HepG2 (cell line): ENCODE data around the gene SNX3. TPM values are rescaled to one million over a fixed set of nuclear protein-coding genes. Genes with fewer than 3 reads are reported as not detected.
A peak's percentile ranks its signal among the peaks of the same experiment; 100 is the strongest.

Experiments used
- FOXK2 ChIP-seq: fragments of 450-650 bp; IDR thresholded peaks from 2 replicates; pipeline ENCODE4 v1.6.1; 2016
- GATA4 ChIP-seq: sonication (generic); IDR thresholded peaks from 2 replicates; pipeline ENCODE4 v1.6.1; 2016; ENCODE audit warnings: antibody characterized with exemption, low read depth, borderline replicate concordance
- GZF1 ChIP-seq: sonication (generic); formaldehyde crosslinking; IDR thresholded peaks from 2 replicates; pipeline ENCODE4 v1.5.1; 2020; ENCODE audit warnings: mild to moderate bottlenecking, missing genetic modification reagents
- HIVEP1 ChIP-seq: sonication (generic); formaldehyde crosslinking; IDR thresholded peaks from 2 replicates; pipeline ENCODE4 v1.4.0; 2020; ENCODE audit warnings: mild to moderate bottlenecking, missing genetic modification reagents
- HNRNPL ChIP-seq: fragments of 200-400 bp; formaldehyde crosslinking; IDR thresholded peaks from 2 replicates; pipeline ENCODE4 v1.6.1; 2017; ENCODE audit warnings: mild to moderate bottlenecking, low read depth, low read length
- MATR3 ChIP-seq: sonication (generic); formaldehyde crosslinking; IDR thresholded peaks from 2 replicates; pipeline ENCODE4 v1.4.0; 2020; ENCODE audit warnings: missing genetic modification reagents
- MEIS1 ChIP-seq: sonication (generic); formaldehyde crosslinking; IDR thresholded peaks from 2 replicates; pipeline ENCODE4 v1.9.0; 2021; ENCODE audit warnings: mild to moderate bottlenecking, missing genetic modification reagents, moderate library complexity, borderline replicate concordance
- NR2F6 ChIP-seq, 2 experiments: IDR thresholded peaks; 2 replicates each; pipeline ENCODE4 v1.6.1; 2016; ENCODE audit warnings: antibody characterized with exemption in 1 of 2, mild to moderate bottlenecking in 1 of 2
- TCF12 ChIP-seq, 2 experiments: fragments of 450-650 bp in 1 of 2; sonication (generic) in 1 of 2; formaldehyde crosslinking in 1 of 2; IDR thresholded peaks; 2 replicates each; pipeline versions ENCODE4 v1.6.1 to v1.8.0; 2017 to 2022; ENCODE audit warnings: antibody characterized with exemption in 1 of 2, mild to moderate bottlenecking in 1 of 2, missing genetic modification reagents in 1 of 2, moderate library complexity in 1 of 2
- TSC22D2 ChIP-seq: sonication (generic); formaldehyde crosslinking; IDR thresholded peaks from 2 replicates; pipeline ENCODE4 v1.5.1; 2020; ENCODE audit warnings: missing genetic modification reagents, mild to moderate bottlenecking, borderline replicate concordance
- XRCC5 ChIP-seq: fragments of 200-400 bp; formaldehyde crosslinking; optimal IDR thresholded peaks from 2 replicates; pipeline ENCODE3; 2017; ENCODE audit warnings: mild to moderate bottlenecking, low read length
- ZBTB8A ChIP-seq: sonication (generic); formaldehyde crosslinking; IDR thresholded peaks from 2 replicates; pipeline ENCODE4 v1.4.0; 2020; ENCODE audit warnings: mild to moderate bottlenecking, low read depth, missing genetic modification reagents, borderline replicate concordance
- ZC3H13 ChIP-seq: sonication (generic); formaldehyde crosslinking; IDR thresholded peaks from 2 replicates; pipeline ENCODE4 v1.8.1; 2023; ENCODE audit warnings: mild to moderate bottlenecking, missing genetic modification reagents, moderate library complexity
- ZNF260 ChIP-seq: sonication (generic); formaldehyde crosslinking; IDR thresholded peaks from 2 replicates; pipeline ENCODE4 v1.4.0; 2020; ENCODE audit warnings: missing genetic modification reagents, low read depth, mild to moderate bottlenecking, borderline replicate concordance
- ZNF432 ChIP-seq: sonication (generic); formaldehyde crosslinking; IDR thresholded peaks from 2 replicates; pipeline ENCODE4 v1.5.0; 2020; ENCODE audit warnings: missing genetic modification reagents, mild to moderate bottlenecking, borderline replicate concordance
- ZNF782 ChIP-seq: sonication (generic); formaldehyde crosslinking; IDR thresholded peaks from 2 replicates; pipeline ENCODE4 v1.4.0; 2020; ENCODE audit warnings: missing genetic modification reagents, mild to moderate bottlenecking, borderline replicate concordance
- polyA plus RNA-seq, 8 experiments: library from polyadenylated mRNA; depleted of rRNA in 3 of 8; stranded (reverse) in 7 of 8; unstranded in 1 of 8; fragments of >200 nt; fragmentation: Illumina TruSeq in 4 of 8; extraction: Trizol in 4 of 8; gene quantifications; 2 replicates each; pipeline versions ENCODE4 v1.2.1 to v1.2.3, GENCODE V29; 2011 to 2016; ENCODE audit warnings: low read depth in 4 of 8, missing spikeins in 1 of 8, mixed read lengths in 1 of 8; ENCODE audit not compliant: insufficient read depth in 1 of 8
- total RNA-seq, 5 experiments: library from RNA; depleted of rRNA; stranded (reverse); fragments of >200 nt; fragmentation: Illumina TruSeq; extraction: Trizol; gene quantifications; 2 replicates each; pipeline ENCODE4 v1.2.3, GENCODE V29; 2016; ENCODE audit warnings: low read depth in 1 of 5
- TF ChIP-seq, protein P1 (sequence below): sonication (generic); formaldehyde crosslinking; IDR thresholded peaks from 2 replicates; pipeline ENCODE4 v1.4.0; 2020; ENCODE audit warnings: missing genetic modification reagents, mild to moderate bottlenecking, borderline replicate concordance
- TF ChIP-seq, protein P2 (sequence below): sonication (generic); formaldehyde crosslinking; IDR thresholded peaks from 2 replicates; pipeline ENCODE4 v1.5.0; 2020; ENCODE audit warnings: missing genetic modification reagents, mild to moderate bottlenecking, borderline replicate concordance
- TF ChIP-seq, protein P3 (sequence below): sonication (generic); formaldehyde crosslinking; IDR thresholded peaks from 2 replicates; pipeline ENCODE4 v1.4.0; 2020; ENCODE audit warnings: mild to moderate bottlenecking, low read depth, missing genetic modification reagents
- TF ChIP-seq, protein P4 (sequence below): sonication (generic); formaldehyde crosslinking; IDR thresholded peaks from 2 replicates; pipeline ENCODE4 v1.4.0; 2020; ENCODE audit warnings: missing genetic modification reagents, borderline replicate concordance
- TF ChIP-seq, protein P5 (sequence below): sonication (generic); formaldehyde crosslinking; IDR thresholded peaks from 2 replicates; pipeline ENCODE4 v1.8.1; 2023; ENCODE audit warnings: missing genetic modification reagents, inconsistent platforms, borderline replicate concordance

SNX3 gene
- total and polyA plus RNA-seq, 2 of the 13 experiments (the other 11 are each of a cell fraction or from before 2014, with no cell fraction given), result 84.9 to 226 TPM

DNA sequence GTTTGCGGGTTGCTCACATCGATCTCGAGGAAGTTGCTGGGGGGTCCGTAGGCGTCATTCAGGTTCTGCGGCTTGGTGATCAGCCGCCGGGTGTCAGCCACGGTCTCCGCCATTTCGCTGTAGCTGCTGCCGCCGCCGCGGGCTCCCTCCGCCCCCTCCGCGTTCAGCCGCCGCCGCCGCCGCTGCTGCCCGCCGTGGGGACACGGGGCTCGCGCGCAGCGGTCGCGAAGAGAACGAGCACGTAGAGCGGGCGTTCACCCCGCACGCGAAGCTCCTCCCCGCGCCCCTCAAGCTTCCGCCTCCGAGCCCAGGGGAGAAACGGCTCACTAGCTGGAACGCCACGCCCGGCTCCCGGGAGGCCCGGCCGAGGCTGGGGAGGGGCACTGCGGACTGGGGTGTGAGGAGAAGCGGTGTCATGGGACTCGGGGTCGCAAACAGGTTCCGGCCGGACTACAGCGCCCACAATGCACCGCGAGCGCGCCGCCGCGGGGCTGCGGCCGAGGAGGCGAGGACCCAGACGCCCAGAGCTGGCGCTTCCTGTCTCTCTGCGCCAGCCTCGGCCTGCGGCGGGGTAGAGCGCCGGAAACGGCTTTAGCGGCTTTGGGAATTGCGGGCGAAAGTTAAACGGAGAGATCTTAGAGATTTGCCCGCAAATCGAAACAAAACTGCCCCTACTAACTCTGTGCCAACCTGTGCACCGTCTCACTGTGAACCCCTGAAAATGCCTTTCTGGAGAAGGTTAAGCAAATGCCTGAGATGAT is at the start of gene SNX3 (continued):
- TF ChIP-seq, protein P1, sequence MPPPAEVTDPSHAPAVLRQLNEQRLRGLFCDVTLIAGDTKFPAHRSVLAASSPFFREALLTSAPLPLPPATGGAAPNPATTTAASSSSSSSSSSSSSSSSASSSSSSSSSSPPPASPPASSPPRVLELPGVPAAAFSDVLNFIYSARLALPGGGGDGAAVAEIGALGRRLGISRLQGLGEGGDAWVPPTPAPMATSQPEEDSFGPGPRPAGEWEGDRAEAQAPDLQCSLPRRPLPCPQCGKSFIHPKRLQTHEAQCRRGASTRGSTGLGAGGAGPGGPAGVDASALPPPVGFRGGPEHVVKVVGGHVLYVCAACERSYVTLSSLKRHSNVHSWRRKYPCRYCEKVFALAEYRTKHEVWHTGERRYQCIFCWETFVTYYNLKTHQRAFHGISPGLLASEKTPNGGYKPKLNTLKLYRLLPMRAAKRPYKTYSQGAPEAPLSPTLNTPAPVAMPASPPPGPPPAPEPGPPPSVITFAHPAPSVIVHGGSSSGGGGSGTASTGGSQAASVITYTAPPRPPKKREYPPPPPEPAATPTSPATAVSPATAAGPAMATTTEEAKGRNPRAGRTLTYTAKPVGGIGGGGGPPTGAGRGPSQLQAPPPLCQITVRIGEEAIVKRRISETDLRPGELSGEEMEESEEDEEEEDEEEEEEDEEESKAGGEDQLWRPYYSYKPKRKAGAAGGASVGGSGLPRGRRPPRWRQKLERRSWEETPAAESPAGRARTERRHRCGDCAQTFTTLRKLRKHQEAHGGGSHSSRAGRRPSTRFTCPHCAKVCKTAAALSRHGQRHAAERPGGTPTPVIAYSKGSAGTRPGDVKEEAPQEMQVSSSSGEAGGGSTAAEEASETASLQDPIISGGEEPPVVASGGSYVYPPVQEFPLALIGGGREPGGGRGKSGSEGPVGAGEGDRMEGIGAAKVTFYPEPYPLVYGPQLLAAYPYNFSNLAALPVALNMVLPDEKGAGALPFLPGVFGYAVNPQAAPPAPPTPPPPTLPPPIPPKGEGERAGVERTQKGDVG (CRISPR knock-in tag), result no peak
- TF ChIP-seq ZNF782 (CRISPR knock-in tag) (0 out of 2 replicates have a peak, but pooled peaks have one; percentile 3), ZBTB8A (CRISPR knock-in tag) (no peak), MEIS1 (CRISPR knock-in tag) (peak; percentile 71), MATR3 (no peak), ZC3H13 (CRISPR knock-in tag) (peak; percentile 40), ZNF432 (CRISPR knock-in tag) (no peak), ZNF260 (CRISPR knock-in tag) (no peak), TSC22D2 (CRISPR knock-in tag) (no peak), HIVEP1 (no peak), TCF12 (IDR thresholded peaks at IDR 0.05) (no peak), TCF12 (CRISPR knock-in tag; IDR thresholded peaks at IDR 0.05) (peak; percentile 81), NR2F6 (IDR thresholded peaks at IDR 0.05) (0 out of 2 replicates have a peak, but pooled peaks have one; percentile 10), NR2F6 (CRISPR knock-in tag; IDR thresholded peaks at IDR 0.05) (peak; percentile 57; the same call in 1 of the 2 replicates), XRCC5 (peak; percentile 74), GATA4 (no peak), GZF1 (CRISPR knock-in tag) (no peak), HNRNPL (0 out of 2 replicates have a peak, but pooled peaks have one; percentile 26), FOXK2 (no peak)
- TF ChIP-seq, protein P2, sequence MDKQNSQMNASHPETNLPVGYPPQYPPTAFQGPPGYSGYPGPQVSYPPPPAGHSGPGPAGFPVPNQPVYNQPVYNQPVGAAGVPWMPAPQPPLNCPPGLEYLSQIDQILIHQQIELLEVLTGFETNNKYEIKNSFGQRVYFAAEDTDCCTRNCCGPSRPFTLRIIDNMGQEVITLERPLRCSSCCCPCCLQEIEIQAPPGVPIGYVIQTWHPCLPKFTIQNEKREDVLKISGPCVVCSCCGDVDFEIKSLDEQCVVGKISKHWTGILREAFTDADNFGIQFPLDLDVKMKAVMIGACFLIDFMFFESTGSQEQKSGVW (CRISPR knock-in tag), result no peak
- TF ChIP-seq, protein P3, sequence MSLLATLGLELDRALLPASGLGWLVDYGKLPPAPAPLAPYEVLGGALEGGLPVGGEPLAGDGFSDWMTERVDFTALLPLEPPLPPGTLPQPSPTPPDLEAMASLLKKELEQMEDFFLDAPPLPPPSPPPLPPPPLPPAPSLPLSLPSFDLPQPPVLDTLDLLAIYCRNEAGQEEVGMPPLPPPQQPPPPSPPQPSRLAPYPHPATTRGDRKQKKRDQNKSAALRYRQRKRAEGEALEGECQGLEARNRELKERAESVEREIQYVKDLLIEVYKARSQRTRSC (CRISPR knock-in tag), result no peak
- TF ChIP-seq, protein P4, sequence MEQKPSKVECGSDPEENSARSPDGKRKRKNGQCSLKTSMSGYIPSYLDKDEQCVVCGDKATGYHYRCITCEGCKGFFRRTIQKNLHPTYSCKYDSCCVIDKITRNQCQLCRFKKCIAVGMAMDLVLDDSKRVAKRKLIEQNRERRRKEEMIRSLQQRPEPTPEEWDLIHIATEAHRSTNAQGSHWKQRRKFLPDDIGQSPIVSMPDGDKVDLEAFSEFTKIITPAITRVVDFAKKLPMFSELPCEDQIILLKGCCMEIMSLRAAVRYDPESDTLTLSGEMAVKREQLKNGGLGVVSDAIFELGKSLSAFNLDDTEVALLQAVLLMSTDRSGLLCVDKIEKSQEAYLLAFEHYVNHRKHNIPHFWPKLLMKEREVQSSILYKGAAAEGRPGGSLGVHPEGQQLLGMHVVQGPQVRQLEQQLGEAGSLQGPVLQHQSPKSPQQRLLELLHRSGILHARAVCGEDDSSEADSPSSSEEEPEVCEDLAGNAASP (CRISPR knock-in tag), result peak; percentile 7; the same call in 1 of the 2 replicates
- TF ChIP-seq, protein P5, sequence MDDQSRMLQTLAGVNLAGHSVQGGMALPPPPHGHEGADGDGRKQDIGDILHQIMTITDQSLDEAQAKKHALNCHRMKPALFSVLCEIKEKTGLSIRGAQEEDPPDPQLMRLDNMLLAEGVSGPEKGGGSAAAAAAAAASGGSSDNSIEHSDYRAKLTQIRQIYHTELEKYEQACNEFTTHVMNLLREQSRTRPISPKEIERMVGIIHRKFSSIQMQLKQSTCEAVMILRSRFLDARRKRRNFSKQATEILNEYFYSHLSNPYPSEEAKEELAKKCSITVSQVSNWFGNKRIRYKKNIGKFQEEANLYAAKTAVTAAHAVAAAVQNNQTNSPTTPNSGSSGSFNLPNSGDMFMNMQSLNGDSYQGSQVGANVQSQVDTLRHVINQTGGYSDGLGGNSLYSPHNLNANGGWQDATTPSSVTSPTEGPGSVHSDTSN, result no peak
